Fibroblast of lung (primary cell): Measurements from ENCODE around the gene NDEL1.

Source experiments
- EZH2 ChIP-seq: IDR thresholded peaks from 2 replicates; pipeline ENCODE4 v1.5.1; 2012; ENCODE audit warnings: low read length, control low read depth, mild to moderate bottlenecking; ENCODE audit errors: missing control alignments
- TF ChIP-seq, protein P1 (sequence below), 2 donors: IDR thresholded peaks in 1 of 2; conservative IDR thresholded peaks in 1 of 2; 1 replicate in 1 of 2; 2 replicates in 1 of 2; pipeline ENCODE4 v1.5.1; 2011 to 2012; ENCODE audit warnings: low read length in 2 of 2, control low read depth in 1 of 2, inconsistent platforms in 1 of 2, low read depth in 1 of 2, mild to moderate bottlenecking in 1 of 2

DNA sequence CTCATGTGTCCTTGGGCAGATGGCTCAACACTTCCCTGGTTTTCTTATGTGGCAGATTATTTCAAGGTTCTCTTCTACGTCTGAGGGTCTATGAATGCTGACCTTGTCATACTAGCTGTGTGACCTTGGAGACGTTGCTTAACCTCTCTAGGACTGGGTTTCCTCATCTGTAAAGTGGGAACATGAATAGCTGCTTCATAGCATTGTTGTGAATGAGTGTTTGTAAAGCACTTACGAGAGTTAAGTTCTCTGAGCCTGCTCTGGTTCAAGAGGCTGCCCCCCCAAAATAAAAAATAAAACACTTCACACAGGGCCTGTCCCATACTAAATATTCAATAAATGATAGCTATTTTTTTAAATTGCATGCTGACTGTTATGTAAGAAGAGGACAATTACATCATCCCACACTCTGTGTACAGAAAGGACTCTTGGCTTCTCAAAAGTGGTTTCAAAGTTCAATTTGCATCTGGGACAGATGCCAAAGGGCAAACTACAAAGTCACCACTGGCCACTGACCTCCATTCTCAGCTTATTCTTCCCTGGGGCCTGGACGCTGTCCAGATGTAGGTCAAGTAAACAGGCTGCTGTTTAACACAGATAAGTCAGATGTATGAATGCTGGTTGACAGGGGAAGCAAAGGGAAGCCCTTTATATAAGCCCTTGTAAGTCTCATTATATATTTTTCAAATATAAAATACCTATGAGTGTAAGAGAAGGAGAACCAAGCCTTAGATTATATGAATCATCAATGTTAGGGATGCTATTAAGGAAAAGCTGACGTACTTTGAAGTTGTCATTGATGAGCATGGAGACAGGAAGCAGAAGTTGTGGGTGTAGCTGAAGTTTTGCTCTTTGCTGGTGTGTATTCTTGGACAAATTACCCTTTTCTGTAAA, 15.4 kb upstream of the NDEL1 start:
- TF ChIP-seq, protein P1, sequence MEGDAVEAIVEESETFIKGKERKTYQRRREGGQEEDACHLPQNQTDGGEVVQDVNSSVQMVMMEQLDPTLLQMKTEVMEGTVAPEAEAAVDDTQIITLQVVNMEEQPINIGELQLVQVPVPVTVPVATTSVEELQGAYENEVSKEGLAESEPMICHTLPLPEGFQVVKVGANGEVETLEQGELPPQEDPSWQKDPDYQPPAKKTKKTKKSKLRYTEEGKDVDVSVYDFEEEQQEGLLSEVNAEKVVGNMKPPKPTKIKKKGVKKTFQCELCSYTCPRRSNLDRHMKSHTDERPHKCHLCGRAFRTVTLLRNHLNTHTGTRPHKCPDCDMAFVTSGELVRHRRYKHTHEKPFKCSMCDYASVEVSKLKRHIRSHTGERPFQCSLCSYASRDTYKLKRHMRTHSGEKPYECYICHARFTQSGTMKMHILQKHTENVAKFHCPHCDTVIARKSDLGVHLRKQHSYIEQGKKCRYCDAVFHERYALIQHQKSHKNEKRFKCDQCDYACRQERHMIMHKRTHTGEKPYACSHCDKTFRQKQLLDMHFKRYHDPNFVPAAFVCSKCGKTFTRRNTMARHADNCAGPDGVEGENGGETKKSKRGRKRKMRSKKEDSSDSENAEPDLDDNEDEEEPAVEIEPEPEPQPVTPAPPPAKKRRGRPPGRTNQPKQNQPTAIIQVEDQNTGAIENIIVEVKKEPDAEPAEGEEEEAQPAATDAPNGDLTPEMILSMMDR (conservative IDR thresholded peaks at IDR 0.05 in 1 of 2, IDR thresholded peaks at IDR 0.05 in 1 of 2; ENCODE audit: low read depth in 1 of 2, low read length in 2 of 2) = no peak
- TF ChIP-seq EZH2 = no peak
